SU-DHL-6 (cell line): ENCODE measurements around the gene KSR2.

Source experiments
- H2AFZ ChIP-seq: fragments of 200-600 bp; sonication (generic); 2 replicates; pipeline ENCODE4 v1.6.1; 2014; ENCODE audit warnings: low read depth, mild to moderate bottlenecking, moderate library complexity, mixed read lengths, antibody characterized with exemption, low read length; ENCODE audit not compliant: severe bottlenecking
- H3F3A ChIP-seq: fragments of 200-600 bp; shearing (Covaris generic); 2 replicates; pipeline ENCODE4 v1.6.0; 2016; ENCODE audit warnings: antibody characterized with exemption, mild to moderate bottlenecking; ENCODE audit not compliant: insufficient read depth
- H3K27ac ChIP-seq: fragments of 200-600 bp; sonication (generic); 2 replicates; pipeline ENCODE4 v1.5.1; 2016; ENCODE audit warnings: low read depth, mild to moderate bottlenecking, low read length, moderate library complexity, mixed read lengths
- H3K27me3 ChIP-seq: fragments of 200-600 bp; sonication (generic), shearing (Covaris generic); 2 replicates; pipeline ENCODE4 v1.6.0; 2014; ENCODE audit warnings: mild to moderate bottlenecking, low read length
- H3K36me3 ChIP-seq: fragments of 200-600 bp; sonication (generic); 2 replicates; pipeline ENCODE4 v1.6.1; 2014; ENCODE audit warnings: mild to moderate bottlenecking, low read length, mixed read lengths
- H3K4me2 ChIP-seq: fragments of 300-600, 200-600 bp; shearing (Covaris generic), sonication (generic); 2 replicates; pipeline ENCODE4 v1.6.0; 2014; ENCODE audit warnings: low read length, low read depth, mild to moderate bottlenecking; ENCODE audit not compliant: poor library complexity, severe bottlenecking
- H3K4me3 ChIP-seq: fragments of 200-600 bp; sonication (generic); 2 replicates; pipeline ENCODE4 v1.5.1; 2014; ENCODE audit warnings: antibody characterized with exemption, low read length, mild to moderate bottlenecking, mixed read lengths; ENCODE audit not compliant: insufficient read depth, poor library complexity, severe bottlenecking
- H3K79me2 ChIP-seq: fragments of 200-600 bp; sonication (generic); 2 replicates; pipeline ENCODE4 v1.6.1; 2014; ENCODE audit warnings: mild to moderate bottlenecking, low read length, moderate library complexity; ENCODE audit not compliant: insufficient read depth
- H3K9ac ChIP-seq: fragments of 200-600 bp; sonication (generic); 2 replicates; pipeline ENCODE4 v1.7.0; 2014; ENCODE audit warnings: mild to moderate bottlenecking, low read length
- H3K9me2 ChIP-seq: fragments of 200-600 bp; sonication (generic); replicated peaks from 2 replicates; pipeline ENCODE4 v1.6.1; 2014; ENCODE audit warnings: low read length; ENCODE audit not compliant: insufficient read depth
- H3K9me3 ChIP-seq: fragments of 200-600 bp; sonication (generic); 2 replicates; pipeline ENCODE4 v1.6.1; 2014; ENCODE audit warnings: low read length, mixed read lengths; ENCODE audit not compliant: insufficient read depth
- H4K20me1 ChIP-seq: fragments of 200-600 bp; sonication (generic); 2 replicates; pipeline ENCODE4 v1.6.1; 2014; ENCODE audit warnings: low read depth, mild to moderate bottlenecking, antibody characterized with exemption, low read length, moderate library complexity, mixed read lengths
- EZH2phosphoT487 ChIP-seq: fragments of 200-600 bp; sonication (generic), shearing (Covaris generic); conservative IDR thresholded peaks from 2 replicates; pipeline ENCODE4 v1.6.1; 2018; ENCODE audit warnings: mild to moderate bottlenecking, antibody characterized with exemption, low read length, moderate library complexity, mixed read lengths
- TF ChIP-seq, protein P1 (sequence below): fragments of 200-600 bp; sonication (generic); IDR thresholded peaks from one replicate; pipeline ENCODE4 v1.5.1; 2017; ENCODE audit warnings: antibody characterized with exemption, mild to moderate bottlenecking, low read length, moderate library complexity; ENCODE audit not compliant: insufficient read depth, poor library complexity, severe bottlenecking

The KSR2 gene

GRCh38 chr12:117968826-117969659, at the start of gene KSR2:
KSR2 (minus strand) TSS chr12:117968990; CDS start chr12:117968255, 735 bp downstream.
- Histone ChIP-seq H3K27ac (peak within 1 kb of the TSS; percentile 43; the same call in 1 of the 2 replicates), H4K20me1 (no peaks in the 10 kb centered on the region), H3K4me3 (peak within 1 kb of the TSS; percentile 75), H3K27me3 (0 out of 2 replicates have a peak, but pooled peaks cover 2% of the 10 kb centered on the region), H3K9me2 (no peaks in the 10 kb centered on the region), H3K9ac (peak within 1 kb of the TSS; percentile 69), H3K79me2 (no peaks in the 10 kb centered on the region), H2AFZ (peak within 1 kb of the TSS; percentile 96), H3K36me3 (no peaks in the 10 kb centered on the region), H3K9me3 (0 out of 2 replicates have a peak, but pooled peaks cover 3% of the 10 kb centered on the region), H3K4me2 (peak within 1 kb of the TSS; percentile 82), H3F3A (0 out of 2 replicates have a peak, but pooled peaks cover 7% of the 10 kb centered on the region)
- TF ChIP-seq EZH2phosphoT487, result no peak
- TF ChIP-seq, protein P1, sequence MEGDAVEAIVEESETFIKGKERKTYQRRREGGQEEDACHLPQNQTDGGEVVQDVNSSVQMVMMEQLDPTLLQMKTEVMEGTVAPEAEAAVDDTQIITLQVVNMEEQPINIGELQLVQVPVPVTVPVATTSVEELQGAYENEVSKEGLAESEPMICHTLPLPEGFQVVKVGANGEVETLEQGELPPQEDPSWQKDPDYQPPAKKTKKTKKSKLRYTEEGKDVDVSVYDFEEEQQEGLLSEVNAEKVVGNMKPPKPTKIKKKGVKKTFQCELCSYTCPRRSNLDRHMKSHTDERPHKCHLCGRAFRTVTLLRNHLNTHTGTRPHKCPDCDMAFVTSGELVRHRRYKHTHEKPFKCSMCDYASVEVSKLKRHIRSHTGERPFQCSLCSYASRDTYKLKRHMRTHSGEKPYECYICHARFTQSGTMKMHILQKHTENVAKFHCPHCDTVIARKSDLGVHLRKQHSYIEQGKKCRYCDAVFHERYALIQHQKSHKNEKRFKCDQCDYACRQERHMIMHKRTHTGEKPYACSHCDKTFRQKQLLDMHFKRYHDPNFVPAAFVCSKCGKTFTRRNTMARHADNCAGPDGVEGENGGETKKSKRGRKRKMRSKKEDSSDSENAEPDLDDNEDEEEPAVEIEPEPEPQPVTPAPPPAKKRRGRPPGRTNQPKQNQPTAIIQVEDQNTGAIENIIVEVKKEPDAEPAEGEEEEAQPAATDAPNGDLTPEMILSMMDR, result no peak

DNA sequence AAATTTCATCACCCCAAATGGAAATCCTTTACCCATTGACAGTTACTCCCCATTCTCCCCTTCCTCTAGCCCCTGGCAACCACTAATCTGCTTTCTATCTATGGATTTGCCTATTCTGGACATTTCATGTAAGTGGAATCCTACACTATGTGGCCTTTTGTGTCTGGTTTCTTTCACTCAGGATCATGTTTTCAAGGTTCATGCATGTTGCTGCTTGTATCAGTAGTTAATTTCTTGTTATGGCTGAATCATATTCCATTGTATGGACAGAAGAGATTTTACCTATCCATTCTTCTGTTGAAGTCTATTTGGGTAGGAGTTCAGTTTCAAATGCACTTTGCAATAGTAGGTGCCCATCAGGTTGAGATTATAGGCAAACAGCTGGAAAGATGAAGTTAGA, 49.1 kb upstream of the KSR2 start:
- Histone ChIP-seq H3K27me3 (no peaks in the 10 kb centered on the region), H3K27ac (no peak overlapping the region), H3K9me2 (no peaks in the 10 kb centered on the region), H3K9me3 (no peaks in the 10 kb centered on the region), H4K20me1 (peaks cover 2% of the 10 kb centered on the region; the same call in 1 of the 2 replicates), H3F3A (no peaks in the 10 kb centered on the region), H3K79me2 (peaks cover 28% of the 10 kb centered on the region), H3K36me3 (peaks cover 21% of the 10 kb centered on the region), H3K4me2 (peak overlapping the region; percentile 79), H3K4me3 (peak overlapping the region; percentile 66), H2AFZ (no peak overlapping the region), H3K9ac (peak overlapping the region; percentile 83)
- TF ChIP-seq, protein P1, result no peak
- TF ChIP-seq EZH2phosphoT487, result no peak

DNA sequence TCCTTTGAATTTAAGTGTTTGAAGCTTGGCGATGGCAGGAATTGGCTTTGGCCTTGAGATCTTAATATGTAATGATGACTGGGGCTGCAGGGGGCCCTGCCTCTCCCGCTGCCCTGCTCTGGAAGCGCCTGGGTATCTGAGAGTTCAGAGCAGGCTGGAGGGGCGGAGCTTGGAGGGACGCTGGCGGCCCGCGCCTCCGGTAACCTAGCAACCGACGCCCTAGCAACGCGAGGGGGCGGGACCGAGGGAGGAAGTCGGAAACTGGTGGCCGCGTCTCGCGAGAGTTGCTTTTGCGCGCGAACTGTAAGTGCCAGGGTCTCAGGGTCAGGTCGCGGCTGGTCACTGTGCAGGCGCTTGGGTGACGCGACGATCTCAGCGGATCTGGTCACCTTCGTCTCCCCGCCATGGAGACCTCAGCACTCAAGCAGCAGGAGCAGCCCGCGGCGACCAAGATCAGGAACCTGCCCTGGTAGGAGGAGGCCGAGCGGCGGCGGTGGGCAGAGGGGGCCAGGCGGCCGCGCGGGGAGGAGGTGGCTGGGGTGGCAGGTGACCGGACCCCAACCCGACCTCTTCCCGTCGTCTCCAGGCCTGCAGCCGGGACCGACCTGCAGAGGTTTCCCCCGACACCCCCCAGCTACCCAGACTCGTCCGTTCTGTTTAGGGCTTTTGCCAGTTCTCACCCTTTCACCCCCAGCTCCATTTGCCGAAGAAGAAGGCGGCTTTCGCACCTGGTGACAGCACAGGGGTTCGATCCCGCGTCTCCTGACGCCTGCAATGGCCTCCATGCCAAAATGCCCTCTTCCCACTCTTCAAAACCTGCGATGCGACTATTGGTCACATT, 47.9 kb upstream of the KSR2 start, which contains the start of gene RFC5:
Gene RFC5 (plus strand): TSS at position 280 of the 841 bp plus-strand sequence. CDS start 125 bp downstream, at position 405.
- Histone ChIP-seq H3F3A (no peaks in the 10 kb centered on the region), H3K79me2 (peaks cover 28% of the 10 kb centered on the region), H2AFZ (peak within 1 kb of the TSS; percentile 76), H3K9me3 (no peaks in the 10 kb centered on the region), H3K36me3 (peaks cover 21% of the 10 kb centered on the region), H3K27me3 (no peaks in the 10 kb centered on the region), H3K27ac (peak within 1 kb of the TSS; percentile 40; the same call in 1 of the 2 replicates), H3K9ac (peak within 1 kb of the TSS; percentile 83), H3K4me3 (peak within 1 kb of the TSS; percentile 66), H3K9me2 (no peaks in the 10 kb centered on the region), H4K20me1 (peaks cover 2% of the 10 kb centered on the region; the same call in 1 of the 2 replicates), H3K4me2 (peak within 1 kb of the TSS; percentile 79)
- TF ChIP-seq, protein P1, result no peak
- TF ChIP-seq EZH2phosphoT487, result no peak
